Neural progenitor cell (in vitro differentiated cells): ENCODE measurements around the gene SLC11A2. TPM values are rescaled to one million over a fixed set of nuclear protein-coding genes. Genes with fewer than 3 reads are reported as not detected.

Source experiments
- DNase-seq: peaks from one replicate; pipeline ENCODE4 v3.0.0-alpha.2; 2016; ENCODE audit warnings: low spot score
- H2AFZ ChIP-seq: fragments of 200-600 bp; sonication (generic); replicated peaks from 2 replicates; pipeline ENCODE4 v1.6.1; 2016; ENCODE audit warnings: antibody characterized with exemption
- H3F3A ChIP-seq: fragments of 200-600 bp; sonication (generic); 2 replicates; pipeline ENCODE4 v1.6.1; 2016; ENCODE audit warnings: antibody characterized with exemption, low read depth
- H3K27ac ChIP-seq: fragments of 200-600 bp; sonication (generic); 2 replicates; pipeline ENCODE4 v1.5.1; 2016; ENCODE audit warnings: mild to moderate bottlenecking
- H3K27me3 ChIP-seq: fragments of 200-600 bp; sonication (generic); 2 replicates; pipeline ENCODE4 v1.6.1; 2016; ENCODE audit warnings: mild to moderate bottlenecking, moderate library complexity
- H3K36me3 ChIP-seq: fragments of 200-600 bp; sonication (generic); 2 replicates; pipeline ENCODE4 v1.5.1; 2016
- H3K4me1 ChIP-seq: fragments of 200-600 bp; sonication (generic); 2 replicates; pipeline ENCODE4 v1.6.1; 2016; ENCODE audit warnings: mixed run types
- H3K4me2 ChIP-seq: fragments of 200-600 bp; sonication (generic); 2 replicates; pipeline ENCODE4 v1.6.1; 2016
- H3K4me3 ChIP-seq: fragments of 200-600 bp; sonication (generic); 2 replicates; pipeline ENCODE4 v1.5.1; 2016
- H3K79me2 ChIP-seq: fragments of 200-600 bp; sonication (generic); 2 replicates; pipeline ENCODE4 v1.6.1; 2016; ENCODE audit warnings: low read depth
- H3K9ac ChIP-seq: fragments of 200-600 bp; sonication (generic); 2 replicates; pipeline ENCODE4 v1.6.1; 2016
- H3K9me3 ChIP-seq: fragments of 200-600 bp; sonication (generic); 2 replicates; pipeline ENCODE4 v1.5.1; 2016; ENCODE audit warnings: low read depth
- H4K20me1 ChIP-seq: fragments of 200-600 bp; sonication (generic); 2 replicates; pipeline ENCODE4 v1.6.1; 2016; ENCODE audit warnings: low read depth
- H3K27ac Mint-ChIP-seq: 3 replicates; pipeline ENCODE4 v1.8.0; 2021; ENCODE audit warnings: mixed read lengths
- H3K27me3 Mint-ChIP-seq: 2 replicates; pipeline ENCODE4 v1.8.0; 2022; ENCODE audit warnings: low read depth, mild to moderate bottlenecking, inconsistent platforms, moderate library complexity, mixed read lengths; ENCODE audit not compliant: insufficient read depth
- H3K36me3 Mint-ChIP-seq: 3 replicates; pipeline ENCODE4 v1.8.0; 2021; ENCODE audit warnings: mixed read lengths
- H3K4me1 Mint-ChIP-seq: 3 replicates; pipeline ENCODE4 v1.8.0; 2021; ENCODE audit warnings: mixed read lengths
- H3K4me3 Mint-ChIP-seq: 3 replicates; pipeline ENCODE4 v1.8.0; 2021; ENCODE audit warnings: mild to moderate bottlenecking, moderate library complexity, mixed read lengths
- H3K9me3 Mint-ChIP-seq: 3 replicates; pipeline ENCODE4 v1.8.0; 2020; ENCODE audit warnings: mixed read lengths
- CTCF ChIP-seq: fragments of 200-600 bp; sonication (generic); IDR thresholded peaks from 2 replicates; pipeline ENCODE4 v1.5.1; 2017; ENCODE audit warnings: antibody characterized with exemption, mild to moderate bottlenecking
- EZH2 ChIP-seq: fragments of 200-600 bp; sonication (generic); IDR thresholded peaks from 2 replicates; pipeline ENCODE4 v1.6.1; 2017; ENCODE audit warnings: antibody characterized with exemption, mild to moderate bottlenecking, moderate library complexity
- EZH2phosphoT487 ChIP-seq: fragments of 200-600 bp; sonication (generic); IDR thresholded peaks from 2 replicates; pipeline ENCODE4 v1.6.1; 2017; ENCODE audit warnings: antibody characterized with exemption
- total RNA-seq: library from RNA; depleted of rRNA; stranded (reverse); fragments of >200 nt; gene quantifications from 2 replicates; pipeline ENCODE4 v1.2.3, GENCODE V29; 2015; ENCODE audit warnings: low replicate concordance

SLC11A2 gene
- total RNA-seq, 1 donor from 2014 or later = 62.7 TPM

GRCh38 chr12:51011955-51012354 is 14.2 kb downstream of the SLC11A2 start:
- H4K20me1 ChIP-seq = peaks cover 22% of the 10 kb centered on the region
- H3K4me1 Mint-ChIP-seq = peaks cover 26% of the 10 kb centered on the region
- no peaks in the 10 kb centered on the region for H3K9me3 ChIP-seq
- no peak overlapping the region for H3K4me3 ChIP-seq
- no peak overlapping the region for H3K9ac ChIP-seq
- H3K79me2 ChIP-seq = peaks cover 93% of the 10 kb centered on the region
- H3K9me3 Mint-ChIP-seq = no peaks in the 10 kb centered on the region
- H3K27ac ChIP-seq = no peak overlapping the region
- H3K36me3 Mint-ChIP-seq = peaks cover 9% of the 10 kb centered on the region
- peaks cover 32% of the 10 kb centered on the region for H3K4me1 ChIP-seq
- no peak overlapping the region for H2AFZ ChIP-seq
- H3K4me2 ChIP-seq = peak overlapping the region; percentile 61
- peaks cover 2% of the 10 kb centered on the region for H3K27me3 Mint-ChIP-seq
- no peak overlapping the region for H3K4me3 Mint-ChIP-seq
- no peaks in the 10 kb centered on the region for H3K27me3 ChIP-seq
- no peaks in the 10 kb centered on the region for H3K36me3 ChIP-seq
- peak; percentile 82 for DNase-seq
- peak overlapping the region; percentile 37 for H3K27ac Mint-ChIP-seq
- H3F3A ChIP-seq = peaks cover 14% of the 10 kb centered on the region
- TF ChIP-seq EZH2phosphoT487 (no peak), CTCF (no peak), EZH2 (no peak)

GRCh38 chr12:51009056-51009440 is 17.1 kb downstream of the SLC11A2 start:
- H3F3A ChIP-seq = peaks cover 9% of the 10 kb centered on the region
- H3K4me1 Mint-ChIP-seq = peaks cover 24% of the 10 kb centered on the region
- no peak overlapping the region for H3K27ac Mint-ChIP-seq
- peak overlapping the region; percentile 34 for H3K27ac ChIP-seq
- no peaks in the 10 kb centered on the region for H3K27me3 ChIP-seq
- no peak for DNase-seq
- H3K9me3 ChIP-seq = no peaks in the 10 kb centered on the region
- H3K9me3 Mint-ChIP-seq = no peaks in the 10 kb centered on the region
- peaks cover 14% of the 10 kb centered on the region for H3K36me3 Mint-ChIP-seq
- peaks cover 28% of the 10 kb centered on the region for H3K4me1 ChIP-seq
- H3K9ac ChIP-seq = no peak overlapping the region
- peak overlapping the region; percentile 0 for H3K4me2 ChIP-seq
- peaks cover 2% of the 10 kb centered on the region for H3K27me3 Mint-ChIP-seq
- no peak overlapping the region for H3K4me3 ChIP-seq
- H2AFZ ChIP-seq = no peak overlapping the region
- H4K20me1 ChIP-seq = peaks cover 20% of the 10 kb centered on the region
- no peaks in the 10 kb centered on the region for H3K36me3 ChIP-seq
- peaks cover 64% of the 10 kb centered on the region for H3K79me2 ChIP-seq
- no peak overlapping the region for H3K4me3 Mint-ChIP-seq
- TF ChIP-seq EZH2 = no peak
- no peak for TF ChIP-seq CTCF
- no peak for TF ChIP-seq EZH2phosphoT487

GRCh38 chr12:51008329-51009055 is 17.7 kb downstream of the SLC11A2 start:
- H3K79me2 ChIP-seq = peaks cover 59% of the 10 kb centered on the region
- Mint-ChIP-seq H3K9me3 (no peaks in the 10 kb centered on the region), H3K36me3 (peaks cover 14% of the 10 kb centered on the region), H3K27me3 (peaks cover 2% of the 10 kb centered on the region), H3K4me3 (no peak overlapping the region), H3K27ac (no peak overlapping the region), H3K4me1 (peaks cover 24% of the 10 kb centered on the region)
- H3K27me3 ChIP-seq = no peaks in the 10 kb centered on the region
- no peak for TF ChIP-seq EZH2
- no peak for TF ChIP-seq EZH2phosphoT487
- no peak overlapping the region for H3K27ac ChIP-seq
- H3K9me3 ChIP-seq = no peaks in the 10 kb centered on the region
- peaks cover 15% of the 10 kb centered on the region for H4K20me1 ChIP-seq
- H3K4me3 ChIP-seq = no peak overlapping the region
- DNase-seq = no peak
- no peak overlapping the region for H2AFZ ChIP-seq
- no peaks in the 10 kb centered on the region for H3K36me3 ChIP-seq
- peaks cover 6% of the 10 kb centered on the region for H3F3A ChIP-seq
- H3K9ac ChIP-seq = no peak overlapping the region
- no peak overlapping the region for H3K4me2 ChIP-seq
- peaks cover 28% of the 10 kb centered on the region for H3K4me1 ChIP-seq

GRCh38 chr12:51005671-51006070 is 20.5 kb downstream of the SLC11A2 start:
- H3K4me3 ChIP-seq = no peak overlapping the region
- no peaks in the 10 kb centered on the region for H3K27me3 ChIP-seq
- Mint-ChIP-seq H3K27me3 (peaks cover 2% of the 10 kb centered on the region), H3K9me3 (no peaks in the 10 kb centered on the region), H3K36me3 (peaks cover 16% of the 10 kb centered on the region), H3K4me3 (no peak overlapping the region), H3K4me1 (peaks cover 6% of the 10 kb centered on the region), H3K27ac (no peak overlapping the region)
- TF ChIP-seq EZH2 = no peak
- no peak for TF ChIP-seq EZH2phosphoT487
- TF ChIP-seq CTCF = no peak
- DNase-seq = no peak
- no peak overlapping the region for H3K9ac ChIP-seq
- no peaks in the 10 kb centered on the region for H3K36me3 ChIP-seq
- H3K4me1 ChIP-seq = peaks cover 13% of the 10 kb centered on the region
- peaks cover 30% of the 10 kb centered on the region for H3K79me2 ChIP-seq
- H3K27ac ChIP-seq = no peak overlapping the region
- no peaks in the 10 kb centered on the region for H3F3A ChIP-seq
- H4K20me1 ChIP-seq = peaks cover 5% of the 10 kb centered on the region
- H2AFZ ChIP-seq = no peak overlapping the region
- H3K9me3 ChIP-seq = no peaks in the 10 kb centered on the region
- no peak overlapping the region for H3K4me2 ChIP-seq
